Measurements from ENCODE around the gene PDSS2. TPM values are rescaled to one million over a fixed set of nuclear protein-coding genes. Genes with fewer than 3 reads are reported as not detected.

PDSS2 gene
- total RNA-seq, 1 experiment from 2014 or later: 12.1 TPM

- TF ChIP-seq CTCF (conservative IDR thresholded peaks at IDR 0.05): no peak
Observed at GRCh38 chr6:107348224-107348623, 111.1 kb downstream of the PDSS2 start.

More at GRCh38 chr6:107348224-107348623, 111.1 kb downstream of the PDSS2 start:
- H3K27ac ChIP-seq (ENCODE audit: insufficient read length, low read depth, low read length): no peak overlapping the region
- H2AFZ ChIP-seq (ENCODE audit: low read length): no peak overlapping the region
- H3K79me2 ChIP-seq (ENCODE audit: insufficient read depth, low read length): no peaks in the 10 kb centered on the region
- no peak overlapping the region for H4K5ac ChIP-seq (ENCODE audit: insufficient read length, low read depth, low read length)
- no peak for DNase-seq
- no peaks in the 10 kb centered on the region for H3K27me3 ChIP-seq (ENCODE audit: insufficient read depth, low read length)
- no peak overlapping the region for H3K18ac ChIP-seq (ENCODE audit: insufficient read length, low read depth, low read length)
- Mint-ChIP-seq H3K4me1 (no peaks in the 10 kb centered on the region), H3K36me3 (ENCODE audit: insufficient read depth in 1 of 3, low read depth in 3 of 3) (no peaks in the 10 kb centered on the region), H3K4me3 (no peak overlapping the region), H3K9me3 (no peaks in the 10 kb centered on the region), H3K27me3 (ENCODE audit: low read depth) (no peaks in the 10 kb centered on the region), H3K27ac (no peak overlapping the region)
- no peak overlapping the region for H3K23ac ChIP-seq (ENCODE audit: insufficient read length, low read depth, low read length)
- H3K9me3 ChIP-seq (ENCODE audit: control insufficient read depth, low read depth, low read length): no peaks in the 10 kb centered on the region
- H3K79me1 ChIP-seq (ENCODE audit: insufficient read depth, low read depth, low read length, poor library complexity, severe bottlenecking): no peaks in the 10 kb centered on the region
- no peak overlapping the region for H3T11ph ChIP-seq (ENCODE audit: low read length)
- H4K20me1 ChIP-seq (ENCODE audit: control insufficient read depth, insufficient read depth, insufficient read length): no peaks in the 10 kb centered on the region
- no peak overlapping the region for H3K4me2 ChIP-seq (ENCODE audit: insufficient read depth, insufficient read length, low read length)
- H2BK120ac ChIP-seq (ENCODE audit: low read depth, low read length, poor library complexity, severe bottlenecking): no peak overlapping the region
- no peak overlapping the region for H3K9ac ChIP-seq (ENCODE audit: extremely low read depth, insufficient read length, low read length)
- no peak overlapping the region for H2BK5ac ChIP-seq (ENCODE audit: insufficient read length, low read length)
- no peak overlapping the region for H4K91ac ChIP-seq (ENCODE audit: insufficient read length, low read depth, low read length)
- H2AK5ac ChIP-seq (ENCODE audit: insufficient read length, low read length): no peak overlapping the region
- no peak overlapping the region for H4K8ac ChIP-seq (replicated peaks; ENCODE audit: insufficient read length, low read depth, low read length)
- no peak overlapping the region for H2BK12ac ChIP-seq (ENCODE audit: insufficient read length, low read depth, low read length)
- H3K4me1 ChIP-seq (ENCODE audit: insufficient read depth, low read length): no peaks in the 10 kb centered on the region
- no peak overlapping the region for H3K14ac ChIP-seq (ENCODE audit: insufficient read depth, low read length)
- no peak overlapping the region for H3K4ac ChIP-seq (ENCODE audit: low read depth, low read length)
- no CpG with 5 or more reads among the region's 1 CpG for WGBS (ENCODE audit: extremely low coverage, insufficient read length, low lambda C conversion rate)
- no peak overlapping the region for H2BK20ac ChIP-seq (ENCODE audit: low read depth, low read length, poor library complexity, severe bottlenecking)
- no peaks in the 10 kb centered on the region for H3K23me2 ChIP-seq (ENCODE audit: insufficient read length, low read depth, low read length, poor library complexity, severe bottlenecking)
- H3K56ac ChIP-seq (ENCODE audit: insufficient read length, low read depth, low read length): no peak overlapping the region
- H2BK15ac ChIP-seq (ENCODE audit: low read depth, low read length): no peak overlapping the region
